ENCODE measurements around the gene STX16.

Gene STX16

GRCh38 chr20:58678806-58679205, 27.7 kb downstream of the STX16 start:
- no peak for DNase-seq

GRCh38 chr20:58682656-58683531, 31.8 kb downstream of the STX16 start:
- no peak for DNase-seq

GRCh38 chr20:58684291-58684690, 33.2 kb downstream of the STX16 start:
- DNase-seq, result no peak

DNA sequence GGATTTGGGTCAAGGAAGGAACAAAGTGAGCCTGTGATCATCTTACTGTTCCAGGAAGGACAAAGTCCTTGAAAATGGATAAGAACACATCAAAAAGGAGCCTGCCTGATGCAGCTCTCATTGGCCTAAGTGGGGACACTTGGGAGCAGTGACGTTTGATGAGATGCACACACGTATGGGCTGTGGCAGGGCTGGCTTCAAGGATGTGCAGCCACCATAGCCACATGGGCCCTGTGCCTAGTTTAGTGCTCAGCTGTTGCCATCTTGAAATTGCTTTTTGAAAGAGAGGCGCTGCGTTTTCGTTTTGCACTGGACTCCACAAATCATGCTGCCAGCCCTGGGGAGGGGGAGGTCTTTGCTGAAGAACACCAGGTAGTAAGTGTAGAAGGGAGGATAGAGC, 34.9 kb downstream of the STX16 start:
- no peak for DNase-seq

- no peak for DNase-seq
Observed at GRCh38 chr20:58688414-58688813, 37.3 kb downstream of the STX16 start.

DNA sequence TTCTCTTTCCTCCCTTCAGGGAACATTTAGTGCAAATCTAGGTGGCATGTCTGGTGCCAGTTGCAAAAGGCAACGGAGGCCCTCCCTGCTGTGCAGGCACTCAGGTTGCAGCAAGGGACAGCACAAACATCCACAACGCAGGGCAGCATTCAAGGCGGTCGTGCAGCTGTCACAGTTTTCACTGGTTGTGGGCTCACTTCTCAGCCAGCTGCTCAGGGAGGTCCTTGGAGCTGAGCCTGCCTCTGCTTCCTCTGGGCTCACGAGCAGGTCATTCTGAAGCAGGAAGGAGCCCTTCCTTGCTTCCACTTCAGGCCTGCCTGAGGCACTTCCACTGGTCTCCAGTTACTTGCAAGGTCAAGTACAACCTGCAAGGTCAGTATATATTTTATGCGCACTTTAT, 37.8 kb downstream of the STX16 start:
- DNase-seq, result no peak

- no peak for DNase-seq
Observed at GRCh38 chr20:58690396-58691135, 39.5 kb downstream of the STX16 start.

- no peak for DNase-seq
Observed at GRCh38 chr20:58691773-58692578, 40.9 kb downstream of the STX16 start.

- DNase-seq, result no peak
Observed at GRCh38 chr20:58692579-58693225, 41.6 kb downstream of the STX16 start, which contains the start of gene NPEPL1. NPEPL1 (plus strand) TSS chr20:58692800; CDS start chr20:58692901, 101 bp downstream.

GRCh38 chr20:58693226-58694006, 42.3 kb downstream of the STX16 start:
- DNase-seq, result no peak

- DNase-seq, result no peak
Observed at GRCh38 chr20:58694241-58695083, 43.4 kb downstream of the STX16 start.

- DNase-seq, result no peak
Observed at GRCh38 chr20:58695084-58695722, 44.1 kb downstream of the STX16 start.

- DNase-seq, result no peak
Observed at GRCh38 chr20:58695895-58696375, 44.9 kb downstream of the STX16 start.

DNA sequence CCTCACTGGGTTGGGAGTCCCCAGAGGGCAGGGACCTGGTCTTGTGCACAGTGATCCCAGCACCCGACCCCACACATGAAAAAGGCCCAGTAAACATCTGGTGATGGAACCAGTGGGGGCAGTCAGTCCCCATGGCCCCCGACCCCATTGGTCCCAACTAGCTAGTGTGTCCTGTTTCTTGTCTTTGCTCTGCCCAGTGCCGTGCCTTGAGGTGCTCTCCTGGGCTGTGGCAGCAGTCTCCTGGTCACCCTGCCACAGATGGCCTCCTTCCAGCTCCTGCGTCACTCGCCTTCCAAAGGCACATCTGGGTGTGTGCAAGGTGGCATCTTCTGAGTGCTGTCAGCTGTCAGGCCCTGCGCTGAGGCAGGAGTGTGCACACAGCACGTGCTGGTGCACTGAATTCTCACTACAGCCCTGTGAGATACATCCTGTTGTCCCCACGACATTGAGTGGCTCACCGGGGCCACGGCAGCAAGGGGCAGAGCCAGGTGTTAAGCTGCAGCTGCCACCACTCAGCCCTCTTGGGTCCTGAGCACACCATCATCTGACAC, 45.4 kb downstream of the STX16 start:
- no peak for DNase-seq

- no peak for DNase-seq
Observed at GRCh38 chr20:58697201-58697866, 46.3 kb downstream of the STX16 start.

DNA sequence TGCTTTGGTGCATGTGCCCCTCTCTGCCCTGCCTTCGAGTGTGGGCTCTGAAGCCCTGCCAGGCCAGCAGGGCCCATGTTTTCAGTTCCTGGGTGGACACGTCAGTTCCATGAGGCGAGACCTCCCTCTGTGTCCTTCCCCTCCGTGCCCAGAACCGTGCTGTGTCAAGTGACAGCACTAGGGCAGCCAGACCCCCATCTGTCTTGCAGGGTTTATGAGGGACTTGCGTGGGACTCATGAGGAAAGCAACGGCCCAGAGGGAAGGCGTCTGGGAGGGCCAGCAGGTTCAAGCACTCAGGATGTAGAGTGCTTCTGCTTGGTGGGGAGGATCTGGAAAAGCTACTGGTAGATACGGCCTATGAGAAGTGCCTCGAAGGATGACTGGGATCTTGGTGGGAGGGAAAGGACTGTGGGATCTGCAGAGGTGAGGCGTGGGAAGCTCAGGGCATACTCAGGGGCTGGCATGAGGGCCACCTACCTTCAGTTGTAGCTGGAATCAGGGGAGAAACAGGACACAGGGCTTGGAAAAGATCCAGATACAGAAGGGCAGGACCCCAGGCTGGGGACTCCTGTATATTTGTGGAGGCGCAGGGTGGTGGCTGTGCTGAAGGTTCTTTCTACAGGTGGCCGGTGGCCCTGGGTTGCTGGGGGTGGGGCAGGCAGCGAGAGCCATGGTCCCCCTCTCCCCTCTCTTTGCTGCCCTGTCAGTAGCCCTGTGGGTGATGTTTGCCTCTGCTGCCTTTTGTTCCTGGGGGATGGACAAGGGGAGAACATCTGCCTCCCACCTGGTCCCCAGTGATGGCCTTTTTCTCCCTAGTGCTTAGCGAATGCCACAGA, 47.0 kb downstream of the STX16 start:
- DNase-seq, result no peak

- DNase-seq, result no peak
Observed at GRCh38 chr20:58698741-58699622, 47.9 kb downstream of the STX16 start.
